T-helper 1 cell treated with Interleukin-12 subunit alpha and Interleukin-12 subunit beta and Interleukin-4 antibody, amounts not matched to agents 30 μg/mL and 1 μg/mL, for 36 hours (primary cell): ENCODE results near the gene GBA2.
A peak's percentile ranks its signal among the peaks of the same experiment; 100 is the strongest.

Experiments
- H3K27ac Mint-ChIP-seq: one replicate; pipeline ENCODE4 v1.8.0; 2021; ENCODE audit warnings: mild to moderate bottlenecking, mixed read lengths
- H3K27me3 Mint-ChIP-seq: one replicate; pipeline ENCODE4 v1.8.0; 2021; ENCODE audit warnings: low read depth, mixed read lengths
- H3K36me3 Mint-ChIP-seq: one replicate; pipeline ENCODE4 v1.8.0; 2021; ENCODE audit warnings: low read depth, mixed read lengths
- H3K4me1 Mint-ChIP-seq: one replicate; pipeline ENCODE4 v1.8.0; 2021; ENCODE audit warnings: low read depth, mixed read lengths
- H3K4me3 Mint-ChIP-seq: one replicate; pipeline ENCODE4 v1.8.0; 2021; ENCODE audit warnings: mild to moderate bottlenecking, moderate library complexity, mixed read lengths
- H3K9me3 Mint-ChIP-seq: one replicate; pipeline ENCODE4 v1.8.0; 2021; ENCODE audit warnings: mixed read lengths

The GBA2 gene

GRCh38 chr9:35776018-35776417 is 27.0 kb upstream of the GBA2 start:
- Mint-ChIP-seq H3K27ac (no peak overlapping the region), H3K4me3 (no peak overlapping the region), H3K4me1 (no peaks in the 10 kb centered on the region), H3K9me3 (no peaks in the 10 kb centered on the region), H3K36me3 (peaks cover 8% of the 10 kb centered on the region), H3K27me3 (no peaks in the 10 kb centered on the region)

DNA sequence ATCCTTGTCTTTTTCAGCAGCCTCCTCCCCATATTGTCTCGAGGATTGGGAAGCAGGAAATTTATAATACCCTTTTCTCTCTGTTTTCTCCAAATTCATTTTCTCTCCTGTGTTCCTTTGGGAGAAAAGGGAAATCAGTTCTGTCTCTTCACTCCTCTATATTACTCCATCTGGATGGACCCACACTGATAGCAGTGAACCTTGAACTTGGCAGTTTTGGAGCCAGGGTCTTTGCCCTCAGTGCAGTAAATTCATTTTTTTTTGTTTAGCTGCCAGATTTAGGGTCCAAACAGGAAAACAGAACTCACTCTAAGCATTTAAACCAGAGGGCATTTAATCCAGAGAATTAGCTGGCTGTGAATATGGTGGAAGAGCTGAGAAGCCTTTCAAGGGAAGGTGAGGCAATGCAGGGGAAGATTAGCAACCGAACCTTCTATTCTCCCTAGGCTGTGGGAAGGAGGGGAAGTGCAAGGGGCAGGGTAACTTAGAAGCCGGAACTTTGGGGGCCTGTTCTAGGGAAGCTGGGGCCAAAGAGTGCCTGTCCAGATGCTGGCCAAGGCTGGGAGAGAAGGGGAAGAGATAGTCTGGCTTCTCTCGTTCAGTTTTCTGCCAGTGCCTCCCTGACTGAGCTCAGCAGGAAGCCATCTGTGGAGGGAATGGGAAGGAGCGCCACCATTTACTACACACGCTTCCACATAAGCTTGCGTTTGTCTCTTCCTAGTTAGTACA is 26.0 kb upstream of the GBA2 start:
- no peak overlapping the region for H3K27ac Mint-ChIP-seq

DNA sequence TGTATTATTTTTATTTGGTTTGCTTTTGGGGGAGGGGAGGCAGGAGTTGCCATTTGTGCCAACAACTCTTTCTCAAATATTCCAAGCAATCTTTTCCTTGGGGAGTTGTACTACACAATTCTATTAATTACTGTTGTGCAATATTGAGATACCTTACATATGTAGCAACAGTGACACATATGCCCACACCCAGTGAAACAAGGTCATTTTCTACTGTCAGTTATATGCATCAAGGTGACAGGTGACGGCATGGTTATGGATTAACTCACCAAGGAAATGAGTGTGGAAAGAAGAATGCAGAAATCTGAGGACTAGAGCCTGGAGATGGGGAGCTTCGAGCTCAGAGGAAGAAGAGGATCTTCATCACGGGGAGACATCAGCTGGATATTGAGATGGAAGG is 22.9 kb upstream of the GBA2 start:
- H3K9me3 Mint-ChIP-seq: no peaks in the 10 kb centered on the region
- no peak overlapping the region for H3K4me3 Mint-ChIP-seq
- no peaks in the 10 kb centered on the region for H3K4me1 Mint-ChIP-seq
- H3K36me3 Mint-ChIP-seq: no peaks in the 10 kb centered on the region
- H3K27me3 Mint-ChIP-seq: no peaks in the 10 kb centered on the region
- H3K27ac Mint-ChIP-seq: no peak overlapping the region

More for the DNA sequence above, 26.0 kb upstream of the GBA2 start:
- Mint-ChIP-seq H3K4me1 (no peaks in the 10 kb centered on the region), H3K27me3 (no peaks in the 10 kb centered on the region), H3K4me3 (no peak overlapping the region), H3K36me3 (peaks cover 6% of the 10 kb centered on the region), H3K9me3 (no peaks in the 10 kb centered on the region)

DNA sequence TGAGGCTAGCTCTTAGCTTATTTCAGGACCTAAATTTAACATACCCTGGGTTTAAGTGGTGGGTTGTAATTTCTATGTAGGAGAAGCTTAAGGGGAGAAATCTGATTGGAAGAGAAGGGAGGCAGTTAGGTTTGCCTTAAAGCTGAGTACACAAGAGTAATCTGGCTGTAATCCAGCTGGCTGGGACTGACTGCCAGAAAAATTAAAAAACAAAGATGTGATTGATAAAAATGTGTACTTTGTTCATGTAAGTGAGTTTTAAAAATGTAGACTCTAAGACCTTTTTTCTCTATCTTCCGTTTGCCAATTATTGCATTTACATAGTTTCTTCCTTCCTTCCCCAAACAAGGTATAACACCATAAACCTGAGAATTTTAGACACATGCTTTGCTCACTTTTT is 22.5 kb upstream of the GBA2 start:
- Mint-ChIP-seq H3K36me3 (no peaks in the 10 kb centered on the region), H3K9me3 (no peaks in the 10 kb centered on the region), H3K4me3 (no peak overlapping the region), H3K27ac (no peak overlapping the region), H3K4me1 (no peaks in the 10 kb centered on the region), H3K27me3 (no peaks in the 10 kb centered on the region)

GRCh38 chr9:35771075-35771433 is 22.0 kb upstream of the GBA2 start:
- Mint-ChIP-seq H3K9me3 (no peaks in the 10 kb centered on the region), H3K36me3 (peaks cover 1% of the 10 kb centered on the region), H3K27me3 (no peaks in the 10 kb centered on the region), H3K4me3 (no peak overlapping the region), H3K4me1 (no peaks in the 10 kb centered on the region), H3K27ac (no peak overlapping the region)

GRCh38 chr9:35769763-35770162 is 20.7 kb upstream of the GBA2 start:
- no peaks in the 10 kb centered on the region for H3K27me3 Mint-ChIP-seq
- peaks cover 1% of the 10 kb centered on the region for H3K36me3 Mint-ChIP-seq
- H3K4me3 Mint-ChIP-seq: no peak overlapping the region
- H3K4me1 Mint-ChIP-seq: no peaks in the 10 kb centered on the region
- H3K27ac Mint-ChIP-seq: no peak overlapping the region
- no peaks in the 10 kb centered on the region for H3K9me3 Mint-ChIP-seq

DNA sequence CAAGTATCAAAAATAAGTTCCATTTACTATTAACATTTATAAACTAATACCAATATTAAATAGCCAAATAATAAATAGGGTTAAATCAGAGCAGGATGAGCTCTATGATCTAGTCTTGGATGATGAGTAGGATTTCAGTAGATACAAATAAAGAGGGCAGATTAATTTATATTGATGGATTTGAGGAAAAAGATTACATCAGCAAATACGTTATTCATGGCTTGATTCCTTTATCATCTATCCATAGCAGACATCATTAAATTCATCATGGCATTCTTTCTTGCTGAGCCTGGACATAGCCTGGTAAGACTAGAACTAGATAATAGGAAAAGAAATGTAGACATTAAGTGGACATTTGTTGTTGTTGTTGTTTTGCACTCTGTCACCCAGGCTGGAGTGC is 18.4 kb upstream of the GBA2 start:
- H3K9me3 Mint-ChIP-seq: no peaks in the 10 kb centered on the region
- no peaks in the 10 kb centered on the region for H3K4me1 Mint-ChIP-seq
- no peak overlapping the region for H3K27ac Mint-ChIP-seq
- peaks cover 3% of the 10 kb centered on the region for H3K36me3 Mint-ChIP-seq
- no peak overlapping the region for H3K4me3 Mint-ChIP-seq
- no peaks in the 10 kb centered on the region for H3K27me3 Mint-ChIP-seq

DNA sequence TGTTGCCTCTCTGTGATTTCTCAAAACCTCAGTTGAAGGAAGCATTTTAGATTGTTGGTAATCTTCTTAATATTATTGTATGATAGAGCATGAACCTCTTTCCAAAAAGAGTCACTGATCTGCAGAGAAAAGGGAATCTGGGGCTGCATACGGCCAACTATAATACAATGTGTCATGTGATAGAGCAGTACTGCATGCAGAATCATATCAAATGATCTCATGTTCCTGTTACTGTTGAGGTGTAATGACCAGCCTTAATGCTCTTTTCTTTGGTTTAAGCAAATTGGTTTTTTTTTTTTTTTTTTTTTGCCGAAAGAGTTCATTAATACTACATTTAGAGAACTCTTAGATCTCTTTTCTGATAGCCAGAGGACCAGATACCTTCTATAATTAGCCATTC is 18.0 kb upstream of the GBA2 start:
- Mint-ChIP-seq H3K9me3 (no peaks in the 10 kb centered on the region), H3K27me3 (no peaks in the 10 kb centered on the region), H3K4me1 (no peaks in the 10 kb centered on the region), H3K4me3 (no peak overlapping the region), H3K36me3 (peaks cover 3% of the 10 kb centered on the region), H3K27ac (no peak overlapping the region)

DNA sequence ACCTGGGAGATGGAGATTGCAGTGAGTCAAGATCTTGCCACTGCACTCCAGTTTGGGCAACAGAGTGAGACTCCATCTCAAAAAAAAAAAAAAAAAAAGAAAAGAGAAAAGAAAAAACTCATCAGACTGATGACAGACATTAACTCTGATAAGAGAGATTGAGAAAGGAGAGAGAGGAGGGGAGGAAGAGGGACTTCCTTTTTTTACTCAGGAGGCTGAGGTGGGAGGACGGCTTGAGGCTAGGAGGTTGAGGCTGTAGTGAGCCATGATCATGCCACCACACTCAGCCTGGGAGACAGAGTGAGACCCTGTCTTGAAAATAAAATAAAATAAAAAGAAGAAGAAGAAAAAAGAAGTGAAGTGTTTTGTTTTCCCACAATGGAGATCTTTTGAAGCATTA is 14.8 kb upstream of the GBA2 start:
- no peak overlapping the region for H3K27ac Mint-ChIP-seq
- no peaks in the 10 kb centered on the region for H3K9me3 Mint-ChIP-seq
- H3K4me3 Mint-ChIP-seq: no peak overlapping the region

GRCh38 chr9:35763181-35763580 is 14.2 kb upstream of the GBA2 start:
- peaks cover 5% of the 10 kb centered on the region for H3K36me3 Mint-ChIP-seq
- peaks cover 13% of the 10 kb centered on the region for H3K4me1 Mint-ChIP-seq
- no peaks in the 10 kb centered on the region for H3K9me3 Mint-ChIP-seq
- H3K4me3 Mint-ChIP-seq: no peak overlapping the region
- H3K27me3 Mint-ChIP-seq: no peaks in the 10 kb centered on the region
- H3K27ac Mint-ChIP-seq: no peak overlapping the region

More for the DNA sequence above, 14.8 kb upstream of the GBA2 start:
- Mint-ChIP-seq H3K27me3 (no peaks in the 10 kb centered on the region), H3K36me3 (peaks cover 5% of the 10 kb centered on the region), H3K4me1 (peaks cover 9% of the 10 kb centered on the region)

DNA sequence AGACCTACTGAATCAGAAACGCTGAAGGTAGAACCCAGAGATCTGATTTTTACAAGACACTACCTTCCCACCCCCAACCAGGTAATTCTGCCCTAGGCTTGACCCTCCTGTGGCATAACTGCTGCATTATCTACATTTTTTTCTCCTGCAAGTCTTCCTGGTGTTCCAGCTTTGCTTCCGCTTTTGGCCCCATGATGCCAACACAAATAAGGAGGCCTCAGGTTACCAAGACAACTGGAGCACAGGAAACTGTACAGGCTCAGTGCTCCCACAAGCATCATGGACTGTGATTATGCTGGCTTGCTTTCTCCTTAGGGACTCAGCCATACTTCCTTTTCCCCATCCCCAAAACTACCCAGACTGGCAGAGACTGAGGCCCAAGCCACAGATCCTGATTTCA is 11.6 kb upstream of the GBA2 start:
- peaks cover 10% of the 10 kb centered on the region for H3K36me3 Mint-ChIP-seq
- no peaks in the 10 kb centered on the region for H3K27me3 Mint-ChIP-seq
- peaks cover 28% of the 10 kb centered on the region for H3K4me1 Mint-ChIP-seq
- H3K9me3 Mint-ChIP-seq: no peaks in the 10 kb centered on the region
- no peak overlapping the region for H3K27ac Mint-ChIP-seq
- H3K4me3 Mint-ChIP-seq: no peak overlapping the region

- Mint-ChIP-seq H3K27me3 (no peaks in the 10 kb centered on the region), H3K36me3 (peaks cover 10% of the 10 kb centered on the region), H3K27ac (no peak overlapping the region), H3K4me3 (no peak overlapping the region), H3K4me1 (peaks cover 28% of the 10 kb centered on the region), H3K9me3 (no peaks in the 10 kb centered on the region)
Measured at GRCh38 chr9:35759795-35760194, 10.8 kb upstream of the GBA2 start.

GRCh38 chr9:35758475-35759050 is 9.5 kb upstream of the GBA2 start:
- Mint-ChIP-seq H3K36me3 (peaks cover 14% of the 10 kb centered on the region), H3K27ac (peak overlapping the region; percentile 43), H3K4me3 (peak overlapping the region; percentile 77), H3K4me1 (peaks cover 28% of the 10 kb centered on the region), H3K27me3 (no peaks in the 10 kb centered on the region), H3K9me3 (no peaks in the 10 kb centered on the region)

- Mint-ChIP-seq H3K4me3 (peak overlapping the region; percentile 75), H3K36me3 (peaks cover 18% of the 10 kb centered on the region), H3K4me1 (peaks cover 28% of the 10 kb centered on the region), H3K27me3 (no peaks in the 10 kb centered on the region), H3K27ac (peak overlapping the region; percentile 62), H3K9me3 (no peaks in the 10 kb centered on the region)
Measured at GRCh38 chr9:35757892-35758275, 8.9 kb upstream of the GBA2 start.

- Mint-ChIP-seq H3K4me1 (peaks cover 28% of the 10 kb centered on the region), H3K27ac (peak overlapping the region; percentile 86), H3K9me3 (no peaks in the 10 kb centered on the region), H3K27me3 (no peaks in the 10 kb centered on the region), H3K36me3 (peaks cover 21% of the 10 kb centered on the region), H3K4me3 (peak overlapping the region; percentile 100)
Measured at GRCh38 chr9:35757226-35757891, 8.3 kb upstream of the GBA2 start.
